Measurements from ENCODE around the gene TGFB1I1.

- TF ChIP-seq CTCF (IDR thresholded peaks at IDR 0.05; ENCODE audit: insufficient read depth, low read length, poor library complexity, severe bottlenecking): no peak
- no peak for TF ChIP-seq EZH2phosphoT487 (conservative IDR thresholded peaks at IDR 0.05; ENCODE audit: low read length)
Measured at GRCh38 chr16:31475946-31476302, 4.0 kb downstream of the TGFB1I1 start.

Measured in SU-DHL-6 (cell line).